Measurements from ENCODE around the gene AMN1.

- TF ChIP-seq CTCF (IDR thresholded peaks at IDR 0.05; ENCODE audit: poor library complexity): no peak
- TF ChIP-seq EZH2 (IDR thresholded peaks at IDR 0.05; ENCODE audit: borderline replicate concordance): no peak
- TF ChIP-seq EZH2phosphoT487 (IDR thresholded peaks at IDR 0.05; ENCODE audit: low read depth, severe bottlenecking, unreplicated experiment): no peak
Observed at GRCh38 chr12:31633464-31633863, 95.4 kb downstream of the AMN1 start.

Measured in hepatocyte (in vitro differentiated cells).